Large intestine (tissue), 12 donors: ENCODE results near the gene FSHB. TPM values are rescaled to one million over a fixed set of nuclear protein-coding genes. Genes with fewer than 3 reads are reported as not detected.
"Not testable (repeated sequence)": the region's sequence is repeated elsewhere in the genome, so short reads cannot be mapped to it uniquely, and the experiment has no call there.

Experiments used
- DNase-seq, 2 donors: peaks; one replicate each; pipeline versions ENCODE4 v3.0.0 to v3.0.0-alpha.2; 2013
- H3K27ac ChIP-seq: one replicate; pipeline ENCODE4 v1.5.1; 2013; ENCODE audit warnings: low read length
- H3K27me3 ChIP-seq: 2 replicates; pipeline ENCODE4 v1.6.1; 2013; ENCODE audit warnings: low read length; ENCODE audit not compliant: control insufficient read depth, insufficient read depth
- H3K36me3 ChIP-seq: 2 replicates; pipeline ENCODE4 v1.6.1; 2013; ENCODE audit warnings: low read length; ENCODE audit not compliant: control insufficient read depth, insufficient read depth
- H3K4me1 ChIP-seq: one replicate; pipeline ENCODE4 v1.6.1; 2013; ENCODE audit warnings: low read length; ENCODE audit not compliant: control insufficient read depth, insufficient read depth
- H3K4me3 ChIP-seq: one replicate; pipeline ENCODE4 v1.5.1; 2013; ENCODE audit warnings: low read length
- H3K9me3 ChIP-seq: one replicate; pipeline ENCODE4 v1.6.1; 2013; ENCODE audit warnings: mild to moderate bottlenecking, low read depth, low read length, moderate library complexity; ENCODE audit not compliant: control insufficient read depth
- WGBS: methylation state at CpG from one replicate; pipeline ENCODE4 v1.1.5; 2013; ENCODE audit warnings: low lambda C conversion rate; ENCODE audit not compliant: insufficient coverage; 5-methylcytosine and 5-hydroxymethylcytosine counted together
- long read RNA-seq, 11 donors: transcript quantifications; one replicate each; lab custom pipeline, GENCODE V29; 2026
- polyA plus RNA-seq: library from polyadenylated mRNA; unstranded; fragments of 120-200 nt; gene quantifications from one replicate; pipeline ENCODE4 v1.2.1, GENCODE V29; 2013

The FSHB gene
- not detected for polyA plus RNA-seq
- long read RNA-seq, donor 1, result 0 reads
- long read RNA-seq, donor 2, result 0 reads
- long read RNA-seq, donor 3, result 0 reads
- long read RNA-seq, donor 4, result 0 reads
- long read RNA-seq, donor 5, result 0 reads
- long read RNA-seq, donor 6, result 0 reads
- long read RNA-seq, donor 7, result 0 reads
- long read RNA-seq, donor 8, result 0 reads
- long read RNA-seq, donor 9, result 0 reads
- long read RNA-seq, donor 10, result 0 reads
- long read RNA-seq, donor 11, result 0 reads

- H3K27me3 ChIP-seq, result no peaks in the 10 kb centered on the region
- WGBS, result 100% methylated on average over 1 of the region's 3 CpGs
- no peak within 1 kb of the TSS for H3K27ac ChIP-seq
Measured at GRCh38 chr11:30230714-30231113, at the start of gene FSHB. TSS of gene FSHB (plus strand) at chr11:30231014. CDS start at chr11:30231903, 889 bp downstream.

DNA sequence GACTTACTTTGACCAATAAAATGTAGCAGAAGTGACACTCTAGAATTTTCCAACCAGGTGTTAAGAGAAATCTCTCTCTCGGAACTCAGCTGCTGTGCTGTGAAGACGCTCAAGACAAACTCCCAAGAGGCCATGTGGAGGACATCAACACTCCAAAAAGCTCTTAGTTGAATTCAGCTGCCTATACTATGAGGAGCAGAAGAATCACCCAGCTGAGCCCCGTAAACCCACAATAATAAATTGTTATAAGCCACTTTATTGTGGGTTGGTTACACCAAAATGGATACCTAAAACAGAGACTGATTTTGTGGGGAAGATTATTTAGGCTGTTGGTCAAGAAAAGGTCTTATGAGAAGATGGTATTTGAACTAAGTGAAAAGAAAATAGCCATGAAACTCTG, 44.1 kb upstream of the FSHB start:
- no peak for DNase-seq
- Histone ChIP-seq H3K4me1 (no peaks in the 10 kb centered on the region), H3K27me3 (no peaks in the 10 kb centered on the region), H3K36me3 (no peaks in the 10 kb centered on the region), H3K4me3 (no peak overlapping the region), H3K9me3 (no peaks in the 10 kb centered on the region), H3K27ac (no peak overlapping the region)
- WGBS, result no CpG with 5 or more reads among the region's 3 CpGs

More at GRCh38 chr11:30230714-30231113, at the start of gene FSHB:
- no peaks in the 10 kb centered on the region for H3K4me1 ChIP-seq
- no peak for DNase-seq
- peaks cover 4% of the 10 kb centered on the region for H3K9me3 ChIP-seq
- no peaks in the 10 kb centered on the region for H3K36me3 ChIP-seq
- H3K4me3 ChIP-seq, result no peak within 1 kb of the TSS

DNA sequence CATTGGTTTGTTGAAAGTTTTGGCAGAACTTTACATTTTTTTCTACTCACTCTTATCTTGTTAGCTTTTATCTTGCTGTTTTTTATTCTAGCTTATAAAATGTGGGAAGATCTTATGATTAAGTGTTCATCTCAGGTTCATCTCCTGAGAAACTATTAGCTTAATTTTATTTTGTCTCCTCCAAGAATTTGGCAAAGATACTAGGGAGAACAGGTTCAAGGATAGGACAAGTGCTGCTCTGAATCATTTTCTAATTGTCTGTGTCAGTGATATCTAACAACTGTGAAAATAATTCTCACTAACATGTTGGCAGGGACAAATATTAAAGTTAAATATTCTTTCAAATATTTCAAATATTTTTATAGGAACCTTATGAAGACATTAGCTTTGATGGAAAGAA, 38.2 kb upstream of the FSHB start:
- Histone ChIP-seq H3K4me1 (no peaks in the 10 kb centered on the region), H3K27me3 (no peaks in the 10 kb centered on the region)

GRCh38 chr11:30196400-30197206, 34.2 kb upstream of the FSHB start:
- no peaks in the 10 kb centered on the region for H3K27me3 ChIP-seq
- H3K4me1 ChIP-seq, result no peaks in the 10 kb centered on the region
- no peaks in the 10 kb centered on the region for H3K9me3 ChIP-seq
- H3K36me3 ChIP-seq, result no peaks in the 10 kb centered on the region
- H3K4me3 ChIP-seq, result no peak overlapping the region
- no peak overlapping the region for H3K27ac ChIP-seq
- WGBS, result no CpG with 5 or more reads among the region's 6 CpGs
- DNase-seq, result peak; percentile 15 to 31

More for the DNA sequence above, 38.2 kb upstream of the FSHB start:
- Histone ChIP-seq H3K36me3 (no peaks in the 10 kb centered on the region), H3K27ac (no peak overlapping the region), H3K4me3 (no peak overlapping the region), H3K9me3 (no peaks in the 10 kb centered on the region)
- DNase-seq, result no peak

DNA sequence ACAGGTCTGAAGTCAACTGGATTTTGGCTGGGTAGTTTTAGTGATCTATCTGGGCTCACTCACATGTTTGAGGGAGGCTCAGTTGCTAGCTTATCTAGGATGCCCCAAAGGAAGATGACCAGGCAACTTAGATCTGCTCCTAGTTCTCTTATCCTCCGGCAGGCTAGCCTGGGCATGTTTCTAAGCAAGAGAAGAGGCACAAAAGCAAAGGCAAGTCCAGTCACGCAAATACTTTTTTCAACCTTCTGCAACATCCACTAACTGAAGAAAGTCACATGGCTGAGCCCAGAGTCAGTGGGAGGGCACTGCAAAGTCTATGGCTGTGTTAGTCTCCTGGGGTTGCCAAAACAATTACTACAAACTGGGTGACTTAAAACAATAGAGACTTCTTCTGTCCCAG, 32.9 kb upstream of the FSHB start:
- no peaks in the 10 kb centered on the region for H3K36me3 ChIP-seq
- no peaks in the 10 kb centered on the region for H3K4me1 ChIP-seq
- no peaks in the 10 kb centered on the region for H3K27me3 ChIP-seq
- no peak for DNase-seq
- no peak overlapping the region for H3K27ac ChIP-seq
- no peak overlapping the region for H3K4me3 ChIP-seq
- H3K9me3 ChIP-seq, result no peaks in the 10 kb centered on the region
- WGBS, result no CpG with 5 or more reads among the region's 2 CpGs

- not testable (repeated sequence) for H3K27ac ChIP-seq, H3K9me3 ChIP-seq, H3K4me1 ChIP-seq, H3K4me3 ChIP-seq, H3K36me3 ChIP-seq, H3K27me3 ChIP-seq, DNase-seq
- WGBS, result 86% methylated on average over 1 of the region's 6 CpGs
Measured at GRCh38 chr11:30202989-30203388, 27.8 kb upstream of the FSHB start.

GRCh38 chr11:30203850-30204249, 27.0 kb upstream of the FSHB start:
- H3K27ac ChIP-seq, result no peak overlapping the region

DNA sequence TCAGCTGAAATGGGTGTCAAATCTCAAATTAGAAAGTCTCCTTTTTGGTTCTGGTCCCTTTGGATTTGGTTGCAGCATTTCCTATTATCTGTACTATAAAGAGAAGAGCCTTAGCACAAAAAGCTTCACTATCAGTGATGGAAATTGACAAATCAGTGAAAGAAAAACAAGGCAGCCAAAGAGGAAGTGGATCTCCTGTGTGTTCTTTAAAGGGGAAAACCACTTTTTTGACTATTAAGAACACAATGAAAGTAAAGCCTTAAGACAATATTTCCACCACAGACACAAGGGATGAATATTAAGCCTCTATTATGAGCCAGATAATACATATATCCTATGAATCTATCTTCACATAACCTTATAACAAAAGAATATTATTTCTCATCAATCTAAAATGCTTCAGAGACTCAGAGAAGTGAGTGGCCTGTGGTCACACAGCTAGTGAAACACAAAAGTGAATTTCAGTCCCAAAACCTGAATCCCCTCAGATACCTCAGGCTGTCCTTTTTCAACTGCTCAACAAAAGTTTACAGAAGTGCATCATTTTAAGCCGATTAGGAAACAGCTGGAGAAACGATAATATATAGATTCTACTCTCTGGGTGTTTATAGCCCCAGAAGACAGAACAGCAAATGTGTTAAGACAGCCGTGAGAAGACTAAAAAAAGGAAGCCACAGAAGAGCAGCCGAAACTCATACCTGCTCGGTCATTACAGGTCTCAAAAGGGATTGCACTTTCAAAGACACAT, 24.4 kb upstream of the FSHB start:
- no peaks in the 10 kb centered on the region for H3K9me3 ChIP-seq

More at GRCh38 chr11:30203850-30204249, 27.0 kb upstream of the FSHB start:
- H3K27me3 ChIP-seq, result no peaks in the 10 kb centered on the region
- no peaks in the 10 kb centered on the region for H3K36me3 ChIP-seq
- no peak overlapping the region for H3K4me3 ChIP-seq
- WGBS, result no CpG with 5 or more reads among the region's 1 CpG
- DNase-seq, result no peak
- H3K9me3 ChIP-seq, result no peaks in the 10 kb centered on the region
- no peaks in the 10 kb centered on the region for H3K4me1 ChIP-seq

DNA sequence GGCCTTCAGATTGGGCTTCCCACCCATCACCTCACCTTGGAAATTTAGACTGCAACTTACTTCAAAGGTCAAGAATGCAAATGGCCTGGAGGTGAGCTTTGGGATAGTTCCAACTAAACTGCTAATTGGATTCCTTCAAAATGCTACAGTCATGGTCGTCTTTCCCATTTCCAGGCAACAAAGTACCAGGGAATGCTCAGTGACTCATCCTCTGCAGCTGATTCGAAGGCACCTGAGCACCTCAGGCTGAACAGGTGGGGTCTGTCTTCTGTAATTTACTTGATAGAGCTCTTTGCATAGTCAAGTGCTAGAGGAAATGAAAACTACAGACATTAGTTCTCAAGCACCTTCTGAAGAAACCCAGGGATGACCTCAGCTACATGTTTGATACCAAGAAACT, 20.5 kb upstream of the FSHB start:
- WGBS, result no CpG with 5 or more reads among the region's 2 CpGs

More for the DNA sequence above, 24.4 kb upstream of the FSHB start:
- no peaks in the 10 kb centered on the region for H3K36me3 ChIP-seq
- H3K27me3 ChIP-seq, result no peaks in the 10 kb centered on the region
- H3K4me1 ChIP-seq, result no peaks in the 10 kb centered on the region
- no peak overlapping the region for H3K4me3 ChIP-seq
- H3K27ac ChIP-seq, result no peak overlapping the region
- DNase-seq, result no peak
- no CpG with 5 or more reads among the region's 5 CpGs for WGBS

GRCh38 chr11:30216534-30216933, 14.3 kb upstream of the FSHB start:
- WGBS, result 13% methylated on average over 1 of the region's 2 CpGs
- no peaks in the 10 kb centered on the region for H3K9me3 ChIP-seq
- no peaks in the 10 kb centered on the region for H3K27me3 ChIP-seq
- no peak for DNase-seq
- no peak overlapping the region for H3K4me3 ChIP-seq
- H3K27ac ChIP-seq, result no peak overlapping the region
- no peaks in the 10 kb centered on the region for H3K4me1 ChIP-seq
- no peaks in the 10 kb centered on the region for H3K36me3 ChIP-seq

More for the DNA sequence above, 20.5 kb upstream of the FSHB start:
- Histone ChIP-seq H3K9me3 (no peaks in the 10 kb centered on the region), H3K27ac (no peak overlapping the region), H3K4me1 (no peaks in the 10 kb centered on the region), H3K36me3 (no peaks in the 10 kb centered on the region), H3K27me3 (no peaks in the 10 kb centered on the region), H3K4me3 (no peak overlapping the region)
- no peak for DNase-seq
